HT-29 (cell line): ENCODE measurements around the gene FXYD2. TPM values are rescaled to one million over a fixed set of nuclear protein-coding genes. Genes with fewer than 3 reads are reported as not detected.

Source experiments
- DNase-seq: peaks from one replicate; pipeline ENCODE4 v3.0.0-alpha.2; 2015; ENCODE audit warnings: low spot score
- total RNA-seq: library from RNA; depleted of rRNA; stranded (reverse); fragments of >200 nt; shearing (Covaris generic); gene quantifications from 2 replicates; pipeline ENCODE4 v1.2.3, GENCODE V29; 2014

The FXYD2 gene
- total RNA-seq, 1 experiment from 2014 or later = 2.4 TPM

DNA sequence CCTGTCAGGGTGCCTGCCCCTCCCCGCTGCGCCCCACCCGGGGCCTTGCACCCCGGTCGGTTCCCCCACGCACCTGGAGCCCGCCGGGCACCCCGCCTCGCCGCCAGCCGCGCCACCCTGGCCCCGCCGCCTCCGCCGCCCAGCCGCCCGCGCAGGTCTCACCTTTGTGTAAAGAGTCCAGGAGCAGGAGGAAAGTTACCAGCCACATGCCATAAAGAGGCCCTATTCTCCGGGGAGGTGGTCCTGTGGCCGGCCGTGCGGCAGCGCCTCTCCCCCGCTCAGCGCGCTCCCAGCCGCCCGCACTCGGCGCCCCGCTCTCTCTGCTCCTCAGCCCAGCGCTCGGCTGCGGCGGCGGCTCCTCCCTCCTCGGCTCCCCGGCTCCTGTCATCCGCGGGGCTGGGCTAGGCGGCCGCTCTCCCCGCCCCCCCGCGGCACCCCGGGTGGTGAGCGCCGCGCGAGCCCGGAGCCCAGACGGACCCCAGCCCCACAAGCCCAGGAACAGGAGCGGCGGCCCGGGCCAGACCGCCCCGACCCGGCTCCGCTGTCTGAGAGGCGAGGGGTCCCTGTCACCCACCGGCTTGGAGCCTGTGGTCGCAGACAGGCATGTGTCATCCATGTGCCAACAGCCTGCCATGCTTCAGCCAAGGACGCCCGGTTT is 27.5 kb downstream of the FXYD2 start, which contains the start of gene DSCAML1:
DSCAML1 (minus strand) TSS at position 345 of the 658 bp plus-strand sequence; CDS start at position 208, 137 bp downstream.
- DNase-seq = no peak

DNA sequence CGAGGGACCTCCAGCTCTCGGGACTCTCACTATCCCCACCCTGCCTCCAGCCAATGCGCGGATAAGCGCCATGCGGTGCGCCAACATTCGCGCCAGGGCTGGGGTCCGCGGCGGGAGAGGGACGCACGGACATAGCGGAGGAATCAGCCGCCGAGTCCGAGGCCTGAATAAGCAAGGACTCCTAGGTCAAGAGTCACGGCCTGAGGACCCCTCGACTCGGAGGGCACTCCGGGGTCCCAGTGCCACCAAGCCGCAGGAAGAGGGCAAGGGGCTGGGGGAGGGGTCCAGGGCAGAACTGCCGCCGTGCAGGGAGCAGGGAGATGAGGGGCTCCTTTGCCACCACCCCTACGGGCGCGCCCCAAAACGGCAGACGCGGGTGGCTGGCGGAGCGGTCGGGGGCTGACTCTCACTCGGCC is 28.1 kb downstream of the FXYD2 start:
- DNase-seq = no peak

DNA sequence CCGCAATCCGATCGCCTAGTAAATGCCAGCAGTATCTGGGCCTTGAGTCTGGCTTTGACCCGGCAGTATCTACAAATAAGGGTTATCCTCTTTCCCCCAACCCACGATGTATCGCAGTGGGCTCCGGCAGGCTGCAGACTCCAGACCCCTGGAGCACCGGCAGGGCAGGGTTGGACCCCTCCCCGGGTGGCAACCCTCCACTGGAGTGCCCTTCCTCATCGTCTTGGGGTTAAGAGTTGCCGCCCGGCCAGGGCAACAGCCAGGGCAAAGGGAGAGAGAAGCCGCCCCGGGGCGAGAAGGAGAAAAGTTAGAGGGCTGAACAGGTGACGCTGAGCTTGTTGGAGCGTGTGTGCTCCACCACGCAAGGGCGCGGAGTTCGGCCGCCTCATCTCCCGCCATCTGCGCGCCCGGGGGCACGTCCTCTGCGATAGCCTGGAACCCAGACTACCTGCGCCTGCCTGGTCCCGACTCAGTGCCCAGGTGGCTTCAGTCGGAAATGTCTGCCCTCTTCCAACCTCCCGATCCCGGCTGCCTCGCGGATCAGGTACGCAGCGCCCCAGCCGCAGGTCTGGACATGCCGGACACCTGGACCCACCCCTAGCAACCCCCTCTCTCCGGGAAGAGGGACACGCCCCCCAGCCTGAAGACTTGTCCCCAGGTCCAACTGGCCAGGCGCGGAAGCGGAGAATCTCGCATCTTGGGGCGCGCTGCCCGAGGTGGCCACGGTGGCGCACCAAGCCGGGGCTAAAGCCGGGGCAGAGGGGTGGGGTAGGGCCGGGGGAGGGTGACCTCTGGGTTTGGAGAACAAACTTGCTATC is 28.7 kb downstream of the FXYD2 start:
- DNase-seq = no peak

DNA sequence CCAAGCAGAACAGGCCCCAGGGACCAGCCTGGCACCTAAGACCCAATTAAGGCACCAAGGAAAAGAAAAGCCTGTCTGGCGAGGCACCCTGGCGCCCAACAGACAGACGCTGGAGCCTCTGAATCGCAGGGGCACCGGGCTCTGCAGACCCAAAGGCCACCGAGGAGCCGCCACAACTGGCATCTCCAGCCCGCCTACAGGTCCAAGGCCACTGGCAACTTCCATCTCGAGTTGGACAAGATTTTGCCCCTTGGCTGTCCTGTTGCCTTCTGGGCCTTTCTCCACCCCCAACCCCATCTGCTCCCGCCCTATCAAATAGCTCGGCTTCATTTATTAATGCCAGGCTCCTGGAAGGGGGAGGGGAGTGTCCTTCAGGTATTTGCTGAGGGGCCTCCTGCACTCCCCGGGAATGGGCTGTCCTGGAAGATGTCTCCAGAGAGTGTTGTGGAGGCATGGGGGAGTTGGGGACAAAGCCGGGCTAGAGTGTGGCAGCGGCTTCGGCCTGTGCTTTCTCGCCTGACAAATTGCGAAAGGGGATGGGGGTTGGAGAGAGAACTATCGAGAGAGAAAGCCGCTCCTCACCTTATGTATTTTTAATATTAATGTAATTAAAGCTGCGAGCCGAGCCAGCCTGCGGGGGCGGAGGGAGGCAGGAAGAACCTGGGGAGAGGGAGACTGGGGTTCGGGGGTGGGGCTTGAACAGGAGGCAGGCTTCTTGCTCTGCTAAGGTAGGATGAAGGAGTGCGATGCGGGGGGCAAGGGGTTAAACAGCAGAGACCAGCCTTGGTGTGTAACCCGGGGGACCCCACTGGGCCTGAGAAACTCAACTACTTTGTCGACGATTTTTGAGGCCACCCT is 29.5 kb downstream of the FXYD2 start:
- no peak for DNase-seq

DNA sequence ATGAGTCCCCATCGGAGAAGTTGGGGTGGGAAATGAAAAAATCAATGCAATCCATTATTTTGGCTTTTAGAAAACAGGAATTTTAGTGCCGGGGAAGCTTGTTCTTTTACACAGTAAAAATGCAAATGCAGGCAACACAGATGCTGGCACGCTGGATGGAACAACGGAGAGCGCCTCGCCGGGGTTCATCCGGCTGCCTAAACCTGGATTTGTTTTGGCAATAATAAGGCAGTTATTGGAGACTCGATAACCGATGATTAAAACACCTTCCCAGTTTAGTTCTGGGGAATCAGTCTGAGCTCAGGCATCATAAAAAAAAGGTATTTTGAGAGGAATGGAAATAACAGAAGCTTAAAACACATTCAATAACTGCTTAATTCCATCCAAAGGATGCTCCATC is 30.4 kb downstream of the FXYD2 start:
- DNase-seq = no peak

DNA sequence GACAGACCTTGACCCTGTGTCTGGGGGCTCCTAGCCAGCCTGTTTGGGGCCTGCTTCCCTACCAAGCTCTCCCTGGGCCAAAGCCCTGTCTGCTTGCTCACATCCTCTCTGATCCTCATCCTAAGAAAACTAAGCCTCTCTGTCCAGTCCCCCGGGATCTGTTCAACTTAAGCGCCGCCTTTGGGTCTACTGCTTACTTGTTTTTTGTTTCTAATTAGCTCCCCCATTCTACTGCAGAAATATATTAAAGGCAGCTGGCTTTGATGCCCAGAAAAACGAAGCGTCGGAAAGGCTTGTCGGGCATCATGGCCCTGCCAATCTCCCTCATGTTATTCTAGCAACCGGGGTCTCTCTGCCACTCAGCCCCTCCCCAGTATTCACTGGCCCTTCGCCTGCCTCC is 31.0 kb downstream of the FXYD2 start:
- DNase-seq = no peak

DNA sequence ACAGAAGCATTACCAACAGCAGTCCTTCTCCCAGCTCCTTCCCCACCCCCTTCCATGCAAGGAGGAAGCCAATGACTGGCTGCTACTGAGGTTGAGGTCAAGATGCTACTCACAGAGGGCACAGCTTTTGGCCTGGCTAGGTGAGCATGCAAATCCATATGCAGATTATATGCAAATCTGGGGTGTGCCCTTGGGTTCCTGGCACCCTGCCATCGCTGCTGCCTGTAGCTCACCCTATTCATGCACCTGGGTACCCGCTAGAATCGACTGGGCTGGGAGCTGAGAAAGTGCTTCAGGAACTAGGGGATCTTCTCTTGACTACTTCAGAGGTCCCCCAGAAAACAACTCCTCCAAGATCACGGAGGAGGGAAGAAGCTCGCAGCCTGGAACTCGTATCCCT is 31.6 kb downstream of the FXYD2 start:
- DNase-seq = no peak

DNA sequence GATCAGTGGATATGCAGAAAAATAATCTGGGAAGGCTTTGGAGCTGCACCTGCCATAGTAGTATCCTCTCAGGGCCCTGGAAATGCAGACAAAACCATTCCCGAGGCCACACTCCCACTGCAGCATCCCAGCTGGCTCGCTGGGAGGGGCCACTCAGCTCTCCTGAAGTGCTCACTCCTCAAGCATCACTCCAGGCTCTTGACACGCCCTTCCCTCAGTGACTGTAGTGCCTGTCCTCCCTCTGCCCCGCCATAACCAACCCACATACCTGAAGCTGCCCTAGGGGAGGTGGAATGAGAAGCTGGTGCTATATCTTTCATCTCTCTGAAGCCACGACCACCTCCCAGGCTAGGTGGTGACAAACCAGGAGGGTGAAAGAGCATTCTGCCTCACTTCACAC is 32.3 kb downstream of the FXYD2 start:
- DNase-seq = no peak

DNA sequence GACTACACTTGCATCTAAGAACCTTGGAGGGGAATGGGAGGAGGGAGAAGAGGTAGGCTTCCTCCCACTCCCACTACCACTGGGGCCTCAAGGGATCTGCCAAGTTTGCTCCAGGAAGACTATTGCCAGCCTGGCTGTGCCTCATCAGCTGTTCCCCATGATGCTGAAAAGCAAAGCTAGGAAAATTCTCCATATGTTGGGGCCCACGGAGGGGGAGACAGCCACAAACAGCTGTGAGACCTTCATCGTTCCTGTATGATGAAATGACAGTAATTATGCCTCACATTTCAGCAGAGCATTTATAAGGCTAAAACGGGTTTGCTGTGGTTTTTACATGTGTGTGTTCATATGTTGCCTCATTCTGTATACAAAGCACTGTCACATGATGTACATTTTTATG is 34.3 kb downstream of the FXYD2 start:
- no peak for DNase-seq

DNA sequence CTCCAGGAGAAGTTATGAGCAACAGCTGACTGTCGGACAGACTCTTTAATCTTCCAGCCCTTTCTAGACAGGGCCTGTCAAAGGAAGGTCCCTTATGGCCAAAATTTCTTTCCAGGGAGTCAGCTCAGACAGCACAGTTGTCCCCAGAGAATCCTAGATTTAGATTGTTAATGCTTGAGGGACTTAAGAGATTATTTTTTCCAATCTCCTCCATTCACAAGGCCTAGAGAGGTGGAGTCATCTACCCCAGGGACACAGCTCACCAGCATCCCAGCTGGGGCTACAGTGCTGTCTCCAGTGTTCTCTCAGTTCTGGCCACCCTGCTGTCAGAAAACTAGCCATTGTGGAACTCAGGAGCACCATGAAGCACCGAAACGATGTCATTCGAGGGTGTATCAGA is 35.3 kb downstream of the FXYD2 start:
- DNase-seq = no peak

DNA sequence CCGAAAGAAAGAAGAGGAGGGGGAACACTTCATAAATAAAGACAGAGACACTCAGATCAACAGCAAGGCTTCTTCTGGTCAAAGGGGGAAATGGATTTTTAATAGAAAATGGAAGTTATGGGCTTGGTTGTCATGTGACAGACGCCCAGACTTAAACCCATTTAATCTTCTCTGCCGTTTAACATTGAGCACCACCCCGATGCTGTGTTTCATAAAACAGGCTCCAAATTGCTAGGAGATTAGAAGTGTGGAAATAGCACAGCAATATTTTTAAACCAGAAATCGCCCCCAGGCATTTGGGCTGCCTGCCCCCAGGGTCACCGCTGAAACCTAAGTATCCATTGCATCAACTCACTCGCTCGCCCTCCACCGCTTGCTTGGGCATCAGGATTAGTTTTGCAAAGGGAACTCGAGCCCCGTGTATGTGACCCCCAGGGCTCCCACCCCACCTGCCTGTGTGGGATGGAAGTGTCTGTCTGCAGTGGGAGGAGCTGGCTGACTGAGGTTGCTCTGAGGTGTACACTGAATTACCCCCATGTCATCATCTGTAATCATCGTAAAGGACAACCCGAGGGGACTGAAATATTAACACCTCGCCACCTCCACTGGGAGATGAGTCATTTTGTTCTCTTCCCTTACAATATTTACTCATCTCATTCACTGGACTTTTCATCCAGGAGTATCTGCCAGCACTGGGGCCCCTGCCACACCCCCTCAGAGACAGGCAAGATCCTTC is 38.2 kb downstream of the FXYD2 start:
- DNase-seq = no peak

DNA sequence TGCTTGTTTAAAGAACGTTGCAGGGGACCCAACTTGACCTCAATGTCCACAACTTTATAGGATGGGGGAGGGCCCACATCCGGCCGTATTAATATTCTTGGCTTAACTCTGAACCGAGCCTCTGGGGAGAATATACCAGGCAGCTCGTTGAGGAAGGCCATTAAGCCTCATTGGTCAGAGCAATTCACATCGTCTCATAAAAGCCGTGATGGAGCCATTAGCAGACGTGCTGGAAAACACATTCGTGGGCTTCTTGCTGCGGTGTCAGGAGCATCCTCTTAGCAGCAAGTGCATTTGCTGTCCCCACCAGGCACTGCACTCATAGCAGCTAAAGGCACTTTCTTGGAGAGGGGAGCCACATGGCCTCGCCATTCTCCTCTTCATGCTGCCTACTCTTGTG is 42.4 kb downstream of the FXYD2 start:
- DNase-seq = no peak

DNA sequence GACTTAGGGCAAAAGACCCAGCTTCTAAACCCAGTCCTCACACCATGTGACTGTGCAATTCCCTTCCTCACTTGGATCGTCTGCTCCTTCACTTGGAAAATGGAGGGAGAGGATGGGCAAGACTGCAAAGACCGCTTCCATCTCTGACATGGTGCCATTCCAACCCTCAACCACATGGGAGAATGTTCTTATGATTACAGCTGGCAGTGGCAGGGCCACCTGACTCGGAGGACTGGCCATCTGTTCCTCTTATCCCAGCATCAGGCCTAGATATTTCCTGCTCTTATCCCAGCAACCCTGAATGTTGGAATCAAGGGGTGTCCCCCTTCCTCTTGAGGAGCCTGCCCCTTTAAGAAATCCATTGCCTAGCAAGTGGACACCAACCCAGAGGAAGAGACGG is 42.9 kb downstream of the FXYD2 start:
- DNase-seq = no peak

DNA sequence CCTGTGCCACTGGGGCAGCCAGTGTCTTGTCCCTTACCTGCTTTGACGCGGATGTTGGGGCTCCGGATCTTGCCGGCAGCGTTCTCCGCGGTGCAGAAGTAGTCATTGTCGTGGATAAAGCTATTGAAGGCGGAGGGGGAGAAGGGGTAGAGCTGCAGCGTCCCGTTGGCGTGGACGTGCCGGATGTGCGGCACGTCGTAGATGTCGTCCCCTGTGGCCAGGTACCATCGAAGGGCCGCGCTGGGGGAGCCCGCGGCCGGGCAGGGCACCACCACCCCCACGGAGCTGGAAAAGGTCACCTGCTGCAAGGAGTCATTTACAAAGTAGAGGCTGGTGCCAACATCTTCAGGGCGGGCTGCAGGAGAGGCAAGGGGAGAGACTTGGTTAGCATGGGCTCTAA is 44.1 kb downstream of the FXYD2 start:
- DNase-seq = no peak

DNA sequence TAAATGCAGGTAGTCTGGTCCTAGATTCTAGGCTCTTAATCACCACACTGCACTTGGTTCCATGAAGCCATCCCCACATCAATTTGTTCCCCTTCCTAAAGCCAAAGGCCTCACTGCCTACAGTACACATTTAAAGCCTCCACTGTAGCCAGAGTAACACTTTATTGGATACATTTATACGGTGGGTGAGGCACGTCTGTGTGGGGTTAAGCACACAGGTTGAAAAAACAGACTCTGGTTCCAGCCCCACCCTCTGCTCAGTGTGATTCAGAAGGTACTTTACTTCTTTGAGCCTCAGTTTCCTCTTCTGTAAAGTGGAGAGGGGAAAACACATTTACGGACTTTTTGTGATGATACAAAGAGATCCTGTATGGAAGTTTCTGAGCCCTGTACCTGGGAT is 50.0 kb downstream of the FXYD2 start:
- DNase-seq = no peak

DNA sequence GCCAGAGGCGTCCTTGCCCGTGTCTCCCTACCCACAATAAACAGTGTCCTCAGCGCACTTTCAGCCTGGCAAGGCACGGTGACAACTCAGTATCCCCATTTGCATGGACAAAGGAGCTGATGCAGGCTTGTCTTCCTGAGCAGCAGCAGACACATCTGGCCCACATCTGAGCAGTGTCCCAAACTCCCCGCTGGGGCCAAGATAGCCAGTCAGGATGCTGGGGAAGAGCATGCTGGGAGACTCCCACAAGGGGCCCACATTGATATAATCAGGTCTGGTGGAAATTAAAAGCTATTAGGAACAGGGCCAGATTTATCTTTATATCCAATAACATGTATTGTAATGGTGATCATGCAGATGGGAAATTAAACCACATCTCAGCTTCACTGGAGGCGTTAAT is 52.2 kb downstream of the FXYD2 start:
- DNase-seq = no peak

DNA sequence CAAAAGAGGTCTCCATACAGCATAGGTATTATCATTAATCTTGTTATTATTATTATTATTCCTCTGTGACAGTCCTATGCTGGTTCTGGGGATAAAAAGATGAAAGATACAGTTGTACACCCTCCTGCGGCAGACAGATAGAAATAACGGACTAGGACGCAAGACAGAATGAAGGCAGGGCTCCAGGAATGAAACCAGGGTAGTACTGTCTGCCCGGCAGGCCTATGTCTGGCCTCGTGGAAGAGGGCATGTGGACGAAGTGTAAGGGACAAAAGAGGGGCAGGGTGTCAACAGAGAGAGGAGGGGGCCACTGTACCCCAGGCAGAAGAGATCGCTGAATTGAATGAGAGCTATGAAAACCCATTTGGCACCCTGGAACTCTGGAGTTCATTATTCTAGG is 52.7 kb downstream of the FXYD2 start:
- no peak for DNase-seq

DNA sequence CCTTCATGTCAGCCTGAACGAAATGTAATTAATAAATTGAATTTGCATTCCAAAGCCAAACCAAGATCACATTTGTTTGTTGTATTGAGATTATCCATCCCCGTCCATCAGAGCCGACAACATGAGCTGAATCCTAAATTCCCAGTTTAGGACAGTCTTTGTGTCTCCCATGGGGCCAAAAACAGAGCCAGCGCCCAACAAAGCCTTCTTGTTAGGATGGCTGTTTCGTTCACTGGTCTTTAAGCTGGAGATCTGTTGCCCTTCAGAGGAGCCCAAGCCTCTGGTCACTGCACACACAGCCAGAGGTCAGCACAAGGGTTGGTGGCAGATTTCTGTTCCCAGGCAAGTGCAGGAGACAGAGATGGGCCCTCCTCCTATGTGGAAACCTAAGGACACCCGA is 53.3 kb downstream of the FXYD2 start:
- DNase-seq = no peak

DNA sequence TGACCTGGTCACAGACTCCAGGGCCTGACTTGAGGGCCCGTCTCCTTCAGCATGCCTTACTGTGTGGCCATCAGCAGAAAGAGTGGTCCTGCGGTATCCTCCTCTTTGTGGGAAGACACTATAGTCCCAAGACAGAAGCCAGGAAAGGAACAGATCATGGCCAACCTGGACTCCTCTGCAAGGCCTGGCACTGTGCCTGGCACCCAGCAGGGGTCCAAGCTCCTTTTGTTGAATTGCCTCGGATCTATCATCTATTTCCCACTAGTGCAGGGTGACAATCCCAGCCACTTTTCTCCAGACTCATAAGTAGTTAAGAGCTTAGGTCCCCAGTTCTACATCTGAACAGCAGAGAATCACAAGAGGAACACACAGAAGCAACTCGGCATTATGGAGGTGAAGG is 54.5 kb downstream of the FXYD2 start:
- no peak for DNase-seq
